Liver (tissue), 9 donors: Measurements from ENCODE around the gene FBXL22. TPM values are rescaled to one million over a fixed set of nuclear protein-coding genes. Genes with fewer than 3 reads are reported as not detected.

ENCODE experiments used
- DNase-seq: peaks from one replicate; pipeline ENCODE4 v3.0.0-alpha.2; 2017; ENCODE audit warnings: low spot score
- H3K27ac ChIP-seq, 2 donors: one replicate each; pipeline ENCODE4 v1.7.0; 2013; ENCODE audit warnings: inconsistent platforms in 2 of 2, low read length in 2 of 2, control low read depth in 1 of 2, low read depth in 1 of 2, mild to moderate bottlenecking in 1 of 2
- H3K27me3 ChIP-seq, 4 donors: one replicate each; pipeline versions ENCODE4 v1.6.1 to v1.7.0; 2013; ENCODE audit warnings: low read length in 3 of 4, inconsistent platforms in 1 of 4, mild to moderate bottlenecking in 1 of 4, moderate library complexity in 1 of 4; ENCODE audit not compliant: control insufficient read depth in 4 of 4, insufficient read depth in 4 of 4
- H3K36me3 ChIP-seq, 4 donors: one replicate each; pipeline versions ENCODE4 v1.6.1 to v1.7.0; 2013; ENCODE audit warnings: low read length in 3 of 4, mild to moderate bottlenecking in 3 of 4, low read depth in 1 of 4, moderate library complexity in 1 of 4; ENCODE audit not compliant: control insufficient read depth in 4 of 4, insufficient read depth in 3 of 4
- H3K4me1 ChIP-seq, 4 donors: one replicate each; pipeline versions ENCODE4 v1.6.1 to v1.7.0; 2013; ENCODE audit warnings: low read length in 3 of 4, mild to moderate bottlenecking in 3 of 4, moderate library complexity in 1 of 4; ENCODE audit not compliant: control insufficient read depth in 4 of 4, insufficient read depth in 4 of 4
- H3K4me3 ChIP-seq, 3 donors: one replicate each; pipeline versions ENCODE4 v1.6.1 to v1.7.0; 2013; ENCODE audit warnings: low read length in 3 of 3, control low read depth in 1 of 3, low read depth in 1 of 3, mild to moderate bottlenecking in 1 of 3
- H3K9ac ChIP-seq, 2 donors: one replicate each; pipeline ENCODE4 v1.7.0; 2013; ENCODE audit warnings: low read length in 2 of 2, mild to moderate bottlenecking in 2 of 2, moderate library complexity in 2 of 2, control low read depth in 1 of 2, low read depth in 1 of 2
- H3K9me3 ChIP-seq, 4 donors: one replicate each; pipeline versions ENCODE4 v1.6.1 to v1.7.0; 2013; ENCODE audit warnings: low read length in 3 of 4; ENCODE audit not compliant: control insufficient read depth in 4 of 4
- ATF3 ChIP-seq: IDR thresholded peaks from 2 replicates; pipeline ENCODE4 v1.6.1; 2016; ENCODE audit warnings: antibody characterized with exemption
- EGR1 ChIP-seq, 2 donors: IDR thresholded peaks; 2 replicates each; pipeline ENCODE4 v1.6.1; 2016 to 2018; ENCODE audit warnings: antibody characterized with exemption in 2 of 2, low read depth in 2 of 2
- FOXA1 ChIP-seq: IDR thresholded peaks from 2 replicates; pipeline ENCODE4 v1.6.1; 2016; ENCODE audit warnings: antibody characterized with exemption
- FOXA2 ChIP-seq: IDR thresholded peaks from 2 replicates; pipeline ENCODE4 v1.6.1; 2016; ENCODE audit warnings: antibody characterized with exemption
- HNF4A ChIP-seq, 2 donors: conservative IDR thresholded peaks; 2 replicates each; pipeline ENCODE4 v1.6.1; 2016; ENCODE audit warnings: antibody characterized with exemption in 2 of 2, mild to moderate bottlenecking in 2 of 2
- MAX ChIP-seq: IDR thresholded peaks from 2 replicates; pipeline ENCODE4 v1.6.1; 2016; ENCODE audit warnings: antibody characterized with exemption
- NR2F2 ChIP-seq: IDR thresholded peaks from 2 replicates; pipeline ENCODE4 v1.6.1; 2016; ENCODE audit warnings: antibody characterized with exemption
- RXRA ChIP-seq, 2 donors: IDR thresholded peaks; 2 replicates each; pipeline ENCODE4 v1.6.1; 2017 to 2018; ENCODE audit warnings: antibody characterized with exemption in 2 of 2, mild to moderate bottlenecking in 1 of 2
- TAF1 ChIP-seq: conservative IDR thresholded peaks from 2 replicates; pipeline ENCODE4 v1.6.1; 2016; ENCODE audit warnings: antibody characterized with exemption, mild to moderate bottlenecking
- WGBS: extraction: QIAGEN DNeasy Blood & Tissue Kit; methylation state at CpG from one replicate; pipeline ENCODE4 v1.1.7; 2013; 5-methylcytosine and 5-hydroxymethylcytosine counted together
- polyA plus RNA-seq, 2 donors: library from polyadenylated mRNA; stranded (reverse) in 1 of 2; unstranded in 1 of 2; fragments of 200-250 nt in 1 of 2; fragments of >200 nt in 1 of 2; fragmentation: Nextera tagmentation in 1 of 2; extraction: Ambion mirVana in 1 of 2; gene quantifications; one replicate each; pipeline versions ENCODE4 v1.2.1 to v1.2.3, GENCODE V29; 2013 to 2015
- total RNA-seq, 2 donors: library from RNA; depleted of rRNA; stranded (reverse); fragments of >200 nt; gene quantifications; one replicate each; pipeline ENCODE4 v1.2.3, GENCODE V29; 2014
- TF ChIP-seq, protein P1 (sequence below): fragments of 150-350 bp; IDR thresholded peaks from 2 replicates; pipeline ENCODE4 v1.5.1; 2017; ENCODE audit warnings: improper control_type of control experiment, low read depth, low read length; ENCODE audit not compliant: missing input control
- TF ChIP-seq, protein P2 (sequence below): IDR thresholded peaks from 2 replicates; pipeline ENCODE4 v1.6.1; 2016; ENCODE audit warnings: antibody characterized with exemption, mild to moderate bottlenecking
- TF ChIP-seq, protein P3 (sequence below): IDR thresholded peaks from 2 replicates; pipeline ENCODE4 v1.6.1; 2016; ENCODE audit warnings: antibody characterized with exemption
- donor health status: healthy.
- donor health status: healthy.
- donor health status: healthy.
- donor health status: healthy.
- donor health status: healthy.

FBXL22 gene
- total and polyA plus RNA-seq, 4 donors: 0.18 to 0.29 (median 0.22) TPM

GRCh38 chr15:63565536-63566186 lies 31.5 kb upstream of the FBXL22 start:
- Histone ChIP-seq H3K36me3 (peaks cover 6 to 34% (median 31%) of the 10 kb centered on the region in 4 donors), H3K4me3 (no peak overlapping the region), H3K4me1 (no peaks in the 10 kb centered on the region), H3K27me3 (no peaks in the 10 kb centered on the region), H3K27ac (no peak overlapping the region), H3K9ac (no peak overlapping the region), H3K9me3 (no peaks in the 10 kb centered on the region)
- TF ChIP-seq HNF4A (conservative IDR thresholded peaks at IDR 0.05) (no peak), EGR1 (IDR thresholded peaks at IDR 0.05; ENCODE audit: low read depth in 2 of 2) (no peak), RXRA (IDR thresholded peaks at IDR 0.05) (no peak), ATF3 (no peak), FOXA1 (no peak), TAF1 (no peak), MAX (no peak)
- TF ChIP-seq, protein P1, sequence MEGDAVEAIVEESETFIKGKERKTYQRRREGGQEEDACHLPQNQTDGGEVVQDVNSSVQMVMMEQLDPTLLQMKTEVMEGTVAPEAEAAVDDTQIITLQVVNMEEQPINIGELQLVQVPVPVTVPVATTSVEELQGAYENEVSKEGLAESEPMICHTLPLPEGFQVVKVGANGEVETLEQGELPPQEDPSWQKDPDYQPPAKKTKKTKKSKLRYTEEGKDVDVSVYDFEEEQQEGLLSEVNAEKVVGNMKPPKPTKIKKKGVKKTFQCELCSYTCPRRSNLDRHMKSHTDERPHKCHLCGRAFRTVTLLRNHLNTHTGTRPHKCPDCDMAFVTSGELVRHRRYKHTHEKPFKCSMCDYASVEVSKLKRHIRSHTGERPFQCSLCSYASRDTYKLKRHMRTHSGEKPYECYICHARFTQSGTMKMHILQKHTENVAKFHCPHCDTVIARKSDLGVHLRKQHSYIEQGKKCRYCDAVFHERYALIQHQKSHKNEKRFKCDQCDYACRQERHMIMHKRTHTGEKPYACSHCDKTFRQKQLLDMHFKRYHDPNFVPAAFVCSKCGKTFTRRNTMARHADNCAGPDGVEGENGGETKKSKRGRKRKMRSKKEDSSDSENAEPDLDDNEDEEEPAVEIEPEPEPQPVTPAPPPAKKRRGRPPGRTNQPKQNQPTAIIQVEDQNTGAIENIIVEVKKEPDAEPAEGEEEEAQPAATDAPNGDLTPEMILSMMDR: no peak
- TF ChIP-seq, protein P2, sequence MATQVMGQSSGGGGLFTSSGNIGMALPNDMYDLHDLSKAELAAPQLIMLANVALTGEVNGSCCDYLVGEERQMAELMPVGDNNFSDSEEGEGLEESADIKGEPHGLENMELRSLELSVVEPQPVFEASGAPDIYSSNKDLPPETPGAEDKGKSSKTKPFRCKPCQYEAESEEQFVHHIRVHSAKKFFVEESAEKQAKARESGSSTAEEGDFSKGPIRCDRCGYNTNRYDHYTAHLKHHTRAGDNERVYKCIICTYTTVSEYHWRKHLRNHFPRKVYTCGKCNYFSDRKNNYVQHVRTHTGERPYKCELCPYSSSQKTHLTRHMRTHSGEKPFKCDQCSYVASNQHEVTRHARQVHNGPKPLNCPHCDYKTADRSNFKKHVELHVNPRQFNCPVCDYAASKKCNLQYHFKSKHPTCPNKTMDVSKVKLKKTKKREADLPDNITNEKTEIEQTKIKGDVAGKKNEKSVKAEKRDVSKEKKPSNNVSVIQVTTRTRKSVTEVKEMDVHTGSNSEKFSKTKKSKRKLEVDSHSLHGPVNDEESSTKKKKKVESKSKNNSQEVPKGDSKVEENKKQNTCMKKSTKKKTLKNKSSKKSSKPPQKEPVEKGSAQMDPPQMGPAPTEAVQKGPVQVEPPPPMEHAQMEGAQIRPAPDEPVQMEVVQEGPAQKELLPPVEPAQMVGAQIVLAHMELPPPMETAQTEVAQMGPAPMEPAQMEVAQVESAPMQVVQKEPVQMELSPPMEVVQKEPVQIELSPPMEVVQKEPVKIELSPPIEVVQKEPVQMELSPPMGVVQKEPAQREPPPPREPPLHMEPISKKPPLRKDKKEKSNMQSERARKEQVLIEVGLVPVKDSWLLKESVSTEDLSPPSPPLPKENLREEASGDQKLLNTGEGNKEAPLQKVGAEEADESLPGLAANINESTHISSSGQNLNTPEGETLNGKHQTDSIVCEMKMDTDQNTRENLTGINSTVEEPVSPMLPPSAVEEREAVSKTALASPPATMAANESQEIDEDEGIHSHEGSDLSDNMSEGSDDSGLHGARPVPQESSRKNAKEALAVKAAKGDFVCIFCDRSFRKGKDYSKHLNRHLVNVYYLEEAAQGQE: no peak
- TF ChIP-seq, protein P3, sequence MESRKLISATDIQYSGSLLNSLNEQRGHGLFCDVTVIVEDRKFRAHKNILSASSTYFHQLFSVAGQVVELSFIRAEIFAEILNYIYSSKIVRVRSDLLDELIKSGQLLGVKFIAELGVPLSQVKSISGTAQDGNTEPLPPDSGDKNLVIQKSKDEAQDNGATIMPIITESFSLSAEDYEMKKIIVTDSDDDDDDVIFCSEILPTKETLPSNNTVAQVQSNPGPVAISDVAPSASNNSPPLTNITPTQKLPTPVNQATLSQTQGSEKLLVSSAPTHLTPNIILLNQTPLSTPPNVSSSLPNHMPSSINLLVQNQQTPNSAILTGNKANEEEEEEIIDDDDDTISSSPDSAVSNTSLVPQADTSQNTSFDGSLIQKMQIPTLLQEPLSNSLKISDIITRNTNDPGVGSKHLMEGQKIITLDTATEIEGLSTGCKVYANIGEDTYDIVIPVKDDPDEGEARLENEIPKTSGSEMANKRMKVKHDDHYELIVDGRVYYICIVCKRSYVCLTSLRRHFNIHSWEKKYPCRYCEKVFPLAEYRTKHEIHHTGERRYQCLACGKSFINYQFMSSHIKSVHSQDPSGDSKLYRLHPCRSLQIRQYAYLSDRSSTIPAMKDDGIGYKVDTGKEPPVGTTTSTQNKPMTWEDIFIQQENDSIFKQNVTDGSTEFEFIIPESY: no peak
- WGBS: 88% methylated on average over 2 of the region's 2 CpGs
- DNase-seq: no peak

DNA sequence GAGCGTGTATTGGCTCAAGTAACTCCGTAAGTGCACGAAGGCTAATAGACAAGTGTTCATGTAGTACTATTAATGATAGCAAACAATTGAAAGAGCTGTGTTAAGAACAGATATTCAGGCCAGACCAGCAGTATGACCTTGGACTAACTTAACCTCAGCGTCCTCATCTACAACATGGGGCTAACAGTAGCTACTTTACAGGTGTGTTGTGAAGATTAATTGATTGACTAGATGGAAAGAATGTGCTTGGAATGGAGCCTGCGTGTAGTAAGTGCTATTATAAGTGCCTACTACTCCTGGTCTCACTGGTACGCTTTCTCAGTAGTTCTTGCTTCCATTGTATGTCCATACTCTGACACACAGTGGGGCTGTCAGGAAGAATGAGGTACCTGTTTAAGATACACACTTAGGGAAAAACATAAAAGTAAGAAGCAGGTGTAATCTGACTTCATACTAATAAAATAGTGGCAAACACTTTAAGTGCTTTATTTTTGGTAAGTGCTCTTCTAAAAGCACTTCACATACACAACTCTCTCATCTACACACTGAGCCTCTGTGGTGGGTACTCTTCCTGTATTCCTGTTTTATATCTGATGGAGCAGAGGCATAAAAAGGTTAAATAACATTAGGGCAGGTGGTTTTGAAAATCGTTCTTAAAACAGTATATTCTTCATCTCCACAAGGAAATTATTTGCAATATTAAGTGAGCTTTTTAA lies 24.3 kb upstream of the FBXL22 start:
- no peak overlapping the region for H3K4me3 ChIP-seq
- no peak overlapping the region for H3K9ac ChIP-seq
- no peaks in the 10 kb centered on the region for H3K9me3 ChIP-seq
- H3K36me3 ChIP-seq: peaks cover 0 to 44% (median 31%) of the 10 kb centered on the region in 4 donors
- no peaks in the 10 kb centered on the region for H3K27me3 ChIP-seq
- TF ChIP-seq FOXA2 (no peak), HNF4A (conservative IDR thresholded peaks at IDR 0.05) (no peak), ATF3 (no peak), NR2F2 (no peak), MAX (no peak), RXRA (IDR thresholded peaks at IDR 0.05) (no peak), FOXA1 (no peak)
- TF ChIP-seq, protein P2: no peak
- no peak for DNase-seq
- H3K4me1 ChIP-seq: no peaks in the 10 kb centered on the region
- 97% methylated on average over 7 of the region's 7 CpGs for WGBS
- H3K27ac ChIP-seq: no peak overlapping the region
